HepG2 (cell line): ENCODE data around the gene AADACL4. TPM values are rescaled to one million over a fixed set of nuclear protein-coding genes. Genes with fewer than 3 reads are reported as not detected.
A peak's percentile ranks its signal among the peaks of the same experiment; 100 is the strongest.

Source experiments
- ADNP ChIP-seq: sonication (generic); formaldehyde crosslinking; IDR thresholded peaks from 2 replicates; pipeline ENCODE4 v1.4.0; 2020; ENCODE audit warnings: missing genetic modification reagents
- ASH2L ChIP-seq: fragments of 300-600, 200-600 bp; sonication (generic); IDR thresholded peaks from 2 replicates; pipeline ENCODE4 v1.7.0; 2017; ENCODE audit warnings: low read depth, mild to moderate bottlenecking, moderate library complexity, mixed read lengths, low read length; ENCODE audit not compliant: insufficient read length
- BRD4 ChIP-seq: sonication (generic); formaldehyde crosslinking; IDR thresholded peaks from 2 replicates; pipeline ENCODE4 v1.4.0; 2020; ENCODE audit warnings: missing genetic modification reagents
- CHD4 ChIP-seq: fragments of 200-600 bp; sonication (generic); IDR thresholded peaks from 2 replicates; pipeline ENCODE4 v1.7.0; 2017; ENCODE audit warnings: mild to moderate bottlenecking, low read length, borderline replicate concordance
- FOSL2 ChIP-seq: sonication (generic); formaldehyde crosslinking; IDR thresholded peaks from 2 replicates; pipeline ENCODE4 v1.4.0; 2020; ENCODE audit warnings: missing genetic modification reagents
- FOXJ3 ChIP-seq: sonication (generic); formaldehyde crosslinking; IDR thresholded peaks from 2 replicates; pipeline ENCODE4 v1.4.0; 2020; ENCODE audit warnings: missing genetic modification reagents, mild to moderate bottlenecking, borderline replicate concordance
- HMGXB3 ChIP-seq: sonication (generic); formaldehyde crosslinking; IDR thresholded peaks from 2 replicates; pipeline ENCODE4 v1.4.0; 2020; ENCODE audit warnings: missing genetic modification reagents, borderline replicate concordance
- HNF1B ChIP-seq: sonication (generic); formaldehyde crosslinking; IDR thresholded peaks from 2 replicates; pipeline ENCODE4 v1.5.1; 2020; ENCODE audit warnings: mild to moderate bottlenecking, moderate library complexity, missing genetic modification reagents
- HNRNPL ChIP-seq: fragments of 200-400 bp; formaldehyde crosslinking; IDR thresholded peaks from 2 replicates; pipeline ENCODE4 v1.6.1; 2017; ENCODE audit warnings: mild to moderate bottlenecking, low read depth, low read length
- MED13 ChIP-seq: sonication (generic); formaldehyde crosslinking; IDR thresholded peaks from 2 replicates; pipeline ENCODE4 v1.5.0; 2020; ENCODE audit warnings: missing genetic modification reagents
- RNF219 ChIP-seq: sonication (generic); formaldehyde crosslinking; IDR thresholded peaks from 2 replicates; pipeline ENCODE4 v1.5.0; 2020; ENCODE audit warnings: mild to moderate bottlenecking, missing genetic modification reagents
- RORA ChIP-seq: sonication (generic); formaldehyde crosslinking; IDR thresholded peaks from 2 replicates; pipeline ENCODE4 v1.5.0; 2020; ENCODE audit warnings: mild to moderate bottlenecking, missing genetic modification reagents, moderate library complexity
- SMARCE1 ChIP-seq: fragments of 450-650 bp; IDR thresholded peaks from 2 replicates; pipeline ENCODE4 v1.6.1; 2017; ENCODE audit warnings: borderline replicate concordance
- TBX2 ChIP-seq: sonication (generic); formaldehyde crosslinking; IDR thresholded peaks from 2 replicates; pipeline ENCODE4 v1.5.0; 2020; ENCODE audit warnings: missing genetic modification reagents, mild to moderate bottlenecking, borderline replicate concordance
- ZIK1 ChIP-seq: sonication (generic); formaldehyde crosslinking; IDR thresholded peaks from 2 replicates; pipeline ENCODE4 v1.5.0; 2020; ENCODE audit warnings: mild to moderate bottlenecking, low read depth, missing genetic modification reagents, borderline replicate concordance
- ZNF343 ChIP-seq: sonication (generic); formaldehyde crosslinking; IDR thresholded peaks from 2 replicates; pipeline ENCODE4 v1.4.0; 2020; ENCODE audit warnings: mild to moderate bottlenecking, missing genetic modification reagents
- ZNF572 ChIP-seq: sonication (generic); formaldehyde crosslinking; IDR thresholded peaks from 2 replicates; pipeline ENCODE4 v1.5.1; 2020; ENCODE audit warnings: mild to moderate bottlenecking, missing genetic modification reagents
- ZNF607 ChIP-seq: sonication (generic); formaldehyde crosslinking; IDR thresholded peaks from 2 replicates; pipeline ENCODE4 v1.5.1; 2020; ENCODE audit warnings: missing genetic modification reagents, mild to moderate bottlenecking, borderline replicate concordance
- ZNF629 ChIP-seq: sonication (generic); formaldehyde crosslinking; conservative IDR thresholded peaks from 2 replicates; pipeline ENCODE4 v1.5.0; 2020; ENCODE audit warnings: missing genetic modification reagents
- ZNF703 ChIP-seq: sonication (generic); formaldehyde crosslinking; IDR thresholded peaks from 2 replicates; pipeline ENCODE4 v1.5.1; 2020; ENCODE audit warnings: missing genetic modification reagents, mild to moderate bottlenecking, moderate library complexity, borderline replicate concordance
- ZNF878 ChIP-seq: sonication (generic); formaldehyde crosslinking; IDR thresholded peaks from 2 replicates; pipeline ENCODE4 v1.8.1; 2023; ENCODE audit warnings: mild to moderate bottlenecking, missing genetic modification reagents, moderate library complexity
- polyA plus RNA-seq, 8 experiments: library from polyadenylated mRNA; depleted of rRNA in 3 of 8; stranded (reverse) in 7 of 8; unstranded in 1 of 8; fragments of >200 nt; fragmentation: Illumina TruSeq in 4 of 8; extraction: Trizol in 4 of 8; gene quantifications; 2 replicates each; pipeline versions ENCODE4 v1.2.1 to v1.2.3, GENCODE V29; 2011 to 2016; ENCODE audit warnings: low read depth in 4 of 8, missing spikeins in 1 of 8, mixed read lengths in 1 of 8; ENCODE audit not compliant: insufficient read depth in 1 of 8
- total RNA-seq, 5 experiments: library from RNA; depleted of rRNA; stranded (reverse); fragments of >200 nt; fragmentation: Illumina TruSeq; extraction: Trizol; gene quantifications; 2 replicates each; pipeline ENCODE4 v1.2.3, GENCODE V29; 2016; ENCODE audit warnings: low read depth in 1 of 5

Gene AADACL4
- total and polyA plus RNA-seq, 2 of the 13 experiments (the other 11 are each of a cell fraction or from before 2014, with no cell fraction given): not detected

- 0 out of 2 replicates have a peak, but pooled peaks have one; percentile 47 for TF ChIP-seq RNF219 (CRISPR knock-in tag)
- no peak for TF ChIP-seq ZNF343 (CRISPR knock-in tag)
- peak; percentile 77 for TF ChIP-seq ASH2L
- TF ChIP-seq FOXJ3 (CRISPR knock-in tag): peak; percentile 86; the same call in 1 of the 2 replicates
- TF ChIP-seq ZNF572 (CRISPR knock-in tag): peak; percentile 63; the same call in 1 of the 2 replicates
- peak; percentile 91 for TF ChIP-seq TBX2
- TF ChIP-seq ZIK1 (CRISPR knock-in tag): no peak
- no peak for TF ChIP-seq HMGXB3 (CRISPR knock-in tag)
- no peak for TF ChIP-seq CHD4
- no peak for TF ChIP-seq ADNP
- no peak for TF ChIP-seq ZNF703 (CRISPR knock-in tag)
- no peak for TF ChIP-seq SMARCE1
- TF ChIP-seq RORA (CRISPR knock-in tag): no peak
- TF ChIP-seq HNF1B (CRISPR knock-in tag): peak; percentile 71
- TF ChIP-seq ZNF629 (CRISPR knock-in tag): no peak
- peak; percentile 68; the same call in 1 of the 2 replicates for TF ChIP-seq HNRNPL
- TF ChIP-seq FOSL2 (CRISPR knock-in tag): peak; percentile 88
- peak; percentile 31; the same call in 1 of the 2 replicates for TF ChIP-seq ZNF607 (CRISPR knock-in tag)
- no peak for TF ChIP-seq BRD4 (CRISPR knock-in tag)
- TF ChIP-seq ZNF878 (CRISPR knock-in tag): no peak
- no peak; the same call in 1 of the 2 replicates for TF ChIP-seq MED13
These were observed 27.8 kb upstream of the AADACL4 start (continued) for GRCh38 chr1:12615865-12616708.
